ENCODE results near the gene DEDD2.

GRCh38 chr19:42204664-42205063, 12.8 kb downstream of the DEDD2 start:
- TF ChIP-seq CTCF (conservative IDR thresholded peaks at IDR 0.05; ENCODE audit: low read depth, low read length) (no peak), EZH2 (IDR thresholded peaks at IDR 0.05; ENCODE audit: low read length, unreplicated experiment) (no peak)
